Muscle layer of colon (tissue), 2 donors: ENCODE measurements around the gene NME7.

Source experiments
- H3K27ac ChIP-seq: one replicate; pipeline ENCODE4 v1.7.0; 2013; ENCODE audit warnings: low read depth, mild to moderate bottlenecking, low read length, moderate library complexity
- H3K27me3 ChIP-seq, 2 donors: one replicate each; pipeline ENCODE4 v1.7.0; 2013; ENCODE audit warnings: low read length in 2 of 2, mild to moderate bottlenecking in 2 of 2; ENCODE audit not compliant: insufficient read depth in 2 of 2, control insufficient read depth in 1 of 2
- H3K36me3 ChIP-seq: one replicate; pipeline ENCODE4 v1.7.0; 2013; ENCODE audit warnings: mild to moderate bottlenecking, low read length; ENCODE audit not compliant: insufficient read depth
- H3K4me1 ChIP-seq: one replicate; pipeline ENCODE4 v1.7.0; 2013; ENCODE audit warnings: mild to moderate bottlenecking, low read length; ENCODE audit not compliant: insufficient read depth
- H3K4me3 ChIP-seq, 2 donors: one replicate each; pipeline ENCODE4 v1.7.0; 2013; ENCODE audit warnings: low read length in 2 of 2, low read depth in 1 of 2, mild to moderate bottlenecking in 1 of 2, moderate library complexity in 1 of 2
- H3K9ac ChIP-seq: one replicate; pipeline ENCODE4 v1.7.0; 2013; ENCODE audit warnings: low read length
- H3K9me3 ChIP-seq: one replicate; pipeline ENCODE4 v1.7.0; 2013; ENCODE audit warnings: mild to moderate bottlenecking, low read length
- donor health status: abdominal sarcoma.
- donor health status: Adenocarcinoma of cecum.

Gene NME7

GRCh38 chr1:169321539-169321938 is 46.1 kb downstream of the NME7 start:
- Histone ChIP-seq H3K9me3 (no peaks in the 10 kb centered on the region), H3K27me3 (no peaks in the 10 kb centered on the region), H3K36me3 (no peaks in the 10 kb centered on the region), H3K27ac (no peak overlapping the region), H3K4me1 (no peaks in the 10 kb centered on the region), H3K4me3 (no peak overlapping the region), H3K9ac (no peak overlapping the region)

GRCh38 chr1:169318536-169319244 is 48.9 kb downstream of the NME7 start:
- Histone ChIP-seq H3K27ac (no peak overlapping the region), H3K36me3 (no peaks in the 10 kb centered on the region), H3K9me3 (no peaks in the 10 kb centered on the region), H3K4me3 (no peak overlapping the region), H3K4me1 (no peaks in the 10 kb centered on the region), H3K27me3 (no peaks in the 10 kb centered on the region), H3K9ac (no peak overlapping the region)

GRCh38 chr1:169316556-169316955 is 51.0 kb downstream of the NME7 start:
- no peaks in the 10 kb centered on the region for H3K36me3 ChIP-seq
- H3K9me3 ChIP-seq: no peaks in the 10 kb centered on the region
- H3K9ac ChIP-seq: no peak overlapping the region
- H3K4me3 ChIP-seq: no peak overlapping the region
- no peak overlapping the region for H3K27ac ChIP-seq
- no peaks in the 10 kb centered on the region for H3K27me3 ChIP-seq
- no peaks in the 10 kb centered on the region for H3K4me1 ChIP-seq

- Histone ChIP-seq H3K9me3 (no peaks in the 10 kb centered on the region), H3K4me1 (no peaks in the 10 kb centered on the region), H3K36me3 (no peaks in the 10 kb centered on the region), H3K27ac (no peak overlapping the region), H3K4me3 (no peak overlapping the region), H3K27me3 (no peaks in the 10 kb centered on the region), H3K9ac (no peak overlapping the region)
These were observed 55.3 kb downstream of the NME7 start for GRCh38 chr1:169312084-169312954.

- Histone ChIP-seq H3K27me3 (no peaks in the 10 kb centered on the region), H3K9ac (no peak overlapping the region), H3K27ac (no peak overlapping the region), H3K4me1 (no peaks in the 10 kb centered on the region), H3K9me3 (no peaks in the 10 kb centered on the region), H3K4me3 (no peak overlapping the region), H3K36me3 (no peaks in the 10 kb centered on the region)
These were observed 58.1 kb downstream of the NME7 start for GRCh38 chr1:169309178-169310166.

GRCh38 chr1:169308313-169309039 is 59.1 kb downstream of the NME7 start:
- no peaks in the 10 kb centered on the region for H3K36me3 ChIP-seq

GRCh38 chr1:169307176-169307575 is 60.4 kb downstream of the NME7 start:
- H3K27me3 ChIP-seq: no peaks in the 10 kb centered on the region
- H3K4me1 ChIP-seq: no peaks in the 10 kb centered on the region
- no peak overlapping the region for H3K4me3 ChIP-seq
- H3K36me3 ChIP-seq: no peaks in the 10 kb centered on the region
- no peak overlapping the region for H3K27ac ChIP-seq
- H3K9me3 ChIP-seq: no peaks in the 10 kb centered on the region
- H3K9ac ChIP-seq: no peak overlapping the region

More at GRCh38 chr1:169308313-169309039, 59.1 kb downstream of the NME7 start:
- no peaks in the 10 kb centered on the region for H3K9me3 ChIP-seq
- H3K27me3 ChIP-seq: no peaks in the 10 kb centered on the region
- H3K4me3 ChIP-seq: no peak overlapping the region
- H3K4me1 ChIP-seq: no peaks in the 10 kb centered on the region
- no peak overlapping the region for H3K27ac ChIP-seq
- H3K9ac ChIP-seq: no peak overlapping the region

- H3K4me3 ChIP-seq: no peak overlapping the region
- H3K4me1 ChIP-seq: no peaks in the 10 kb centered on the region
- no peak overlapping the region for H3K27ac ChIP-seq
- H3K36me3 ChIP-seq: no peaks in the 10 kb centered on the region
- H3K9ac ChIP-seq: no peak overlapping the region
- H3K27me3 ChIP-seq: no peaks in the 10 kb centered on the region
- H3K9me3 ChIP-seq: no peaks in the 10 kb centered on the region
These were observed 61.6 kb downstream of the NME7 start for GRCh38 chr1:169305948-169306347.

GRCh38 chr1:169305356-169305755 is 62.2 kb downstream of the NME7 start:
- Histone ChIP-seq H3K9ac (no peak overlapping the region), H3K36me3 (no peaks in the 10 kb centered on the region), H3K4me3 (no peak overlapping the region), H3K27me3 (no peaks in the 10 kb centered on the region), H3K27ac (no peak overlapping the region), H3K9me3 (no peaks in the 10 kb centered on the region), H3K4me1 (no peaks in the 10 kb centered on the region)

GRCh38 chr1:169300854-169301253 is 66.7 kb downstream of the NME7 start:
- Histone ChIP-seq H3K9ac (no peak overlapping the region), H3K27me3 (no peaks in the 10 kb centered on the region), H3K27ac (no peak overlapping the region), H3K4me1 (no peaks in the 10 kb centered on the region), H3K36me3 (no peaks in the 10 kb centered on the region), H3K4me3 (no peak overlapping the region), H3K9me3 (no peaks in the 10 kb centered on the region)
